OCI-LY1 (cell line): ENCODE results near the gene EDN2.

Experiments used
- CTCF ChIP-seq: fragments of 200-600 bp; sonication (generic), shearing (Covaris generic); IDR thresholded peaks from 2 replicates; pipeline ENCODE4 v1.5.1; 2017; ENCODE audit warnings: mild to moderate bottlenecking, antibody characterized with exemption, low read length, moderate library complexity, mixed read lengths
- EZH2 ChIP-seq: fragments of 200-600 bp; sonication (generic), shearing (Covaris generic); IDR thresholded peaks from 2 replicates; pipeline ENCODE4 v1.8.0; 2017; ENCODE audit warnings: borderline replicate concordance, mixed run types, mild to moderate bottlenecking, antibody characterized with exemption, low read length, moderate library complexity, mixed read lengths

DNA sequence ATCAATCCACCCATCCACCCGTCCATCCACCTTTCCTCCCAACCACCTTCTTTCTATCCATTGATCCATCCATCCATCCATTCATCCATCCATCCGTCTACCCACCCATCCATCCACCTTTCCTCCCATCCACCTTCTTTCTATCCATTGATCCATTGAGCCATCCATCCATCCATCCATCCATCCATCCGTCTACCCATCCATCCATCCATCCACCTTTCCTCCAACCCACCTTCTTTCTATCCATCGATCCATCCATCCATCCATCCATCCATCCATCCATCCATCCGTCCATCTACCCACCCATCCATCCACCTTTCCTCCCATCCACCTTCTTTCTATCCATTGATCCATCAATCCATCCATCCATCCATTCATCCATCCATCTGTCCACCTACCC is 5.1 kb upstream of the EDN2 start:
- TF ChIP-seq EZH2 (no peak), CTCF (no peak)
